Measurements from ENCODE around the gene LRIT2.

DNA sequence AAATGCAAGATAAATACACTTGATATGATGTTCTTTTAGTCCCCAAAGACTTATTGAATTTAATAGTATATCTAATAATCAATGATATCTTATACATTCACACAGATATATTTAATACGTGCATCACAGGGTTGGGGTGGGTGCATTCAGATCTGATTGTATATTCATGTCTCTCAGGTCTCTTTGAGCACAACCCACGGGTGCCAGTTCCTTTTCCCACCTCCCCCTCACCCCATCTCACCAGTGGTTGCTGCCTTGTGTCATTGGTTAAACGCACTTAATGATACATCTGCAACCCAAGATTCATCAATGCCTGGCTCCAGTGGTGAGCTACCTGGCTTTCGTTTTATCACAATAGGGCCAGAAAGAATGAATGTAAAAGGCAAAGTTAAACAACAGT is 9.8 kb upstream of the LRIT2 start:
- TF ChIP-seq SRF (CRISPR knock-in tag; IDR thresholded peaks at IDR 0.05) (no peak), EP300 (IDR thresholded peaks at IDR 0.05; ENCODE audit: low read length) (no peak), JUN (IDR thresholded peaks at IDR 0.05; ENCODE audit: borderline replicate concordance, low read depth, low read length) (no peak), JUN (CRISPR knock-in tag; IDR thresholded peaks at IDR 0.05; ENCODE audit: borderline replicate concordance) (no peak), BCL6 (CRISPR knock-in tag; IDR thresholded peaks at IDR 0.05) (no peak), CBFA2T3 (IDR thresholded peaks at IDR 0.05) (no peak), JUND (IDR thresholded peaks at IDR 0.05; ENCODE audit: borderline replicate concordance, low read depth, low read length) (no peak), JUND (tag; IDR thresholded peaks at IDR 0.05; ENCODE audit: borderline replicate concordance, low read depth, low read length) (no peak), GABPB1 (CRISPR knock-in tag; IDR thresholded peaks at IDR 0.05) (no peak)
- TF ChIP-seq, protein P1, sequence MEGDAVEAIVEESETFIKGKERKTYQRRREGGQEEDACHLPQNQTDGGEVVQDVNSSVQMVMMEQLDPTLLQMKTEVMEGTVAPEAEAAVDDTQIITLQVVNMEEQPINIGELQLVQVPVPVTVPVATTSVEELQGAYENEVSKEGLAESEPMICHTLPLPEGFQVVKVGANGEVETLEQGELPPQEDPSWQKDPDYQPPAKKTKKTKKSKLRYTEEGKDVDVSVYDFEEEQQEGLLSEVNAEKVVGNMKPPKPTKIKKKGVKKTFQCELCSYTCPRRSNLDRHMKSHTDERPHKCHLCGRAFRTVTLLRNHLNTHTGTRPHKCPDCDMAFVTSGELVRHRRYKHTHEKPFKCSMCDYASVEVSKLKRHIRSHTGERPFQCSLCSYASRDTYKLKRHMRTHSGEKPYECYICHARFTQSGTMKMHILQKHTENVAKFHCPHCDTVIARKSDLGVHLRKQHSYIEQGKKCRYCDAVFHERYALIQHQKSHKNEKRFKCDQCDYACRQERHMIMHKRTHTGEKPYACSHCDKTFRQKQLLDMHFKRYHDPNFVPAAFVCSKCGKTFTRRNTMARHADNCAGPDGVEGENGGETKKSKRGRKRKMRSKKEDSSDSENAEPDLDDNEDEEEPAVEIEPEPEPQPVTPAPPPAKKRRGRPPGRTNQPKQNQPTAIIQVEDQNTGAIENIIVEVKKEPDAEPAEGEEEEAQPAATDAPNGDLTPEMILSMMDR (IDR thresholded peaks at IDR 0.05 in 2 of 3, conservative IDR thresholded peaks at IDR 0.05 in 1 of 3; ENCODE audit: insufficient read depth in 2 of 3, low read depth in 1 of 3, low read length in 3 of 3) = no peak

All from K562 (cell line).